B cell (primary cell): ENCODE measurements around the gene JARID2. TPM values are rescaled to one million over a fixed set of nuclear protein-coding genes. Genes with fewer than 3 reads are reported as not detected.

Experiments used
- ATAC-seq: fragments of 200-7000 bp; cut with Tn5 transposase; one replicate; pipeline ENCODE4 v1.10.0; 2021; ENCODE audit warnings: low read depth, mild to moderate bottlenecking, moderate number of reproducible peaks, moderate library complexity
- CTCF ChIA-PET: fragments of 350-600 bp; sonication (Branson Sonifier 250); formaldehyde crosslinking; loops from one replicate; lab custom pipeline; 2021; ENCODE audit warnings: antibody characterized with exemption, inconsistent platforms; lab: Charles Lee
- POLR2A ChIA-PET: fragments of 350-600 bp; sonication (Branson Sonifier 250); formaldehyde crosslinking; loops from one replicate; lab custom pipeline; 2021; ENCODE audit warnings: antibody characterized with exemption; lab: Charles Lee
- DNase-seq: peaks from one replicate; pipeline ENCODE4 v3.0.0; 2013
- H2AFZ ChIP-seq: 2 replicates; pipeline ENCODE4 v1.6.1; 2012; ENCODE audit warnings: mild to moderate bottlenecking, low read depth, low read length; ENCODE audit not compliant: insufficient read depth, poor library complexity, severe bottlenecking
- H3K27ac ChIP-seq, 2 donors: 1 replicate in 1 of 2; 2 replicates in 1 of 2; pipeline ENCODE4 v1.5.1; 2012 to 2013; ENCODE audit warnings: low read length in 2 of 2, mild to moderate bottlenecking in 2 of 2, moderate library complexity in 1 of 2
- H3K27me3 ChIP-seq, 4 experiments: fragments of 200-600 bp in 1 of 4; sonication (generic) in 1 of 4; replicated peaks in 1 of 4; 1 replicate in 2 of 4; 2 replicates in 2 of 4; pipeline versions ENCODE4 v1.6.1 to v1.7.0; 2013 to 2016; ENCODE audit warnings: low read length in 3 of 4, mild to moderate bottlenecking in 2 of 4, mixed read lengths in 1 of 4, moderate library complexity in 1 of 4; ENCODE audit not compliant: insufficient read depth in 4 of 4, control insufficient read depth in 3 of 4; ENCODE audit errors: control extremely low read depth in 1 of 4
- H3K36me3 ChIP-seq, 2 experiments: replicated peaks in 1 of 2; 1 replicate in 1 of 2; 2 replicates in 1 of 2; pipeline versions ENCODE4 v1.6.1 to v1.7.1; 2013; ENCODE audit warnings: low read length in 1 of 2; ENCODE audit not compliant: insufficient read depth in 2 of 2, control insufficient read depth in 1 of 2; ENCODE audit errors: control extremely low read depth in 1 of 2, extremely low read depth in 1 of 2
- H3K4me1 ChIP-seq, 2 donors: fragments of 200-600 bp in 1 of 2; sonication (generic) in 1 of 2; 1 replicate in 1 of 2; 2 replicates in 1 of 2; pipeline versions ENCODE4 v1.5.1 to v1.6.1; 2013 to 2017; ENCODE audit warnings: low read length in 2 of 2; ENCODE audit not compliant: control insufficient read depth in 2 of 2, insufficient read depth in 2 of 2
- H3K4me2 ChIP-seq: replicated peaks from 2 replicates; pipeline ENCODE3; 2012; ENCODE audit warnings: mild to moderate bottlenecking, low read depth, low read length; ENCODE audit not compliant: poor library complexity, severe bottlenecking
- H3K4me3 ChIP-seq, 5 experiments: fragments of 200-600 bp in 1 of 5; sonication (generic) in 1 of 5; 1 replicate in 3 of 5; 2 replicates in 2 of 5; pipeline versions ENCODE4 v1.5.1 to v1.7.0; 2011 to 2016; ENCODE audit warnings: low read length in 4 of 5, mild to moderate bottlenecking in 4 of 5, low read depth in 2 of 5, control low read depth in 1 of 5, moderate library complexity in 1 of 5; ENCODE audit not compliant: insufficient read depth in 1 of 5; ENCODE audit errors: control extremely low read depth in 1 of 5, extremely low read depth in 1 of 5
- H3K79me2 ChIP-seq: fragments of 200-600 bp; sonication (generic); one replicate; pipeline ENCODE4 v1.6.0; 2016; ENCODE audit warnings: low read length; ENCODE audit not compliant: control insufficient read depth, insufficient read depth
- H3K9ac ChIP-seq: fragments of 200-600 bp; sonication (generic); 2 replicates; pipeline ENCODE4 v1.6.1; 2017; ENCODE audit warnings: mild to moderate bottlenecking, low read length, moderate library complexity
- H3K9me3 ChIP-seq, 3 donors: one replicate each; pipeline versions ENCODE4 v1.6.1 to v1.7.1; 2013; ENCODE audit warnings: low read length in 2 of 3; ENCODE audit not compliant: control insufficient read depth in 2 of 3, insufficient read depth in 1 of 3; ENCODE audit errors: control extremely low read depth in 1 of 3
- H4K20me1 ChIP-seq: 2 replicates; pipeline ENCODE4 v1.6.0; 2012; ENCODE audit warnings: mild to moderate bottlenecking, low read length; ENCODE audit not compliant: insufficient read depth, control insufficient read depth, poor library complexity, severe bottlenecking
- H3K27ac Mint-ChIP-seq: one replicate; pipeline ENCODE4 v1.8.0; 2021; ENCODE audit warnings: mixed read lengths
- H3K27me3 Mint-ChIP-seq: one replicate; pipeline ENCODE4 v1.8.0; 2021; ENCODE audit warnings: mixed read lengths
- H3K4me1 Mint-ChIP-seq: one replicate; pipeline ENCODE4 v1.8.0; 2021; ENCODE audit warnings: mixed read lengths
- H3K4me3 Mint-ChIP-seq: one replicate; pipeline ENCODE4 v1.8.0; 2021; ENCODE audit warnings: mixed read lengths
- H3K9me3 Mint-ChIP-seq: one replicate; pipeline ENCODE4 v1.8.0; 2022; ENCODE audit warnings: mixed read lengths; ENCODE audit not compliant: insufficient read depth
- EZH2 ChIP-seq: IDR thresholded peaks from 2 replicates; pipeline ENCODE4 v1.6.1; 2012; ENCODE audit warnings: borderline replicate concordance, low read depth, mild to moderate bottlenecking, moderate library complexity, low read length; ENCODE audit not compliant: insufficient read depth, poor library complexity, severe bottlenecking
- WGBS: methylation state at CpG from one replicate; pipeline ENCODE4 v1.1.5; 2013; ENCODE audit warnings: missing lambda C conversion rate; ENCODE audit not compliant: insufficient coverage; 5-methylcytosine and 5-hydroxymethylcytosine counted together
- intact Hi-C: fragments of 100-400 bp; cut with micrococcal nuclease; formaldehyde crosslinking; loops from one replicate; pipeline ENCODE4 v1.10.0; 2022
- polyA plus RNA-seq: library from polyadenylated mRNA; depleted of rRNA; stranded (reverse); fragments of >200 nt; gene quantifications from 2 replicates; pipeline ENCODE4 v1.2.3, GENCODE V29; 2012
- total RNA-seq, 2 donors: library from RNA; stranded (reverse); fragments of 120-200 nt in 1 of 2; gene quantifications; 1 replicate in 1 of 2; 2 replicates in 1 of 2; pipeline versions ENCODE4 v1.2.3 to v1.2.4, GENCODE V29; 2013 to 2022
- TF ChIP-seq, protein P1 (sequence below): fragments of 200-600 bp; IDR thresholded peaks from one replicate; pipeline ENCODE4 v1.8.0; 2022; ENCODE audit warnings: antibody characterized with exemption, mild to moderate bottlenecking

The JARID2 gene
- total and polyA plus RNA-seq, 2 donors (not counting 1 experiment from before 2014, with no cell fraction given), result 11.0 to 58.1 TPM

- H3K27ac Mint-ChIP-seq, result no peak overlapping the region
- no peaks in the 10 kb centered on the region for H3K27me3 Mint-ChIP-seq
- no peaks in the 10 kb centered on the region for H3K9me3 Mint-ChIP-seq
- Histone ChIP-seq H3K79me2 (peaks cover 99% of the 10 kb centered on the region), H4K20me1 (peaks cover 95% of the 10 kb centered on the region), H3K4me1 (peaks cover 19 to 29% of the 10 kb centered on the region in 2 donors), H3K9ac (no peak overlapping the region), H3K9me3 (no peaks in the 10 kb centered on the region), H3K4me3 (no peak overlapping the region), H3K27ac (no peak overlapping the region), H2AFZ (no peak overlapping the region), H3K36me3 (peaks cover 0 to 17% of the 10 kb centered on the region in 2 experiments), H3K4me2 (no peak overlapping the region), H3K27me3 (no peaks in the 10 kb centered on the region)
- DNase-seq (no peak), ATAC-seq (no peak)
- no peak for TF ChIP-seq EZH2
- TF ChIP-seq, protein P1, sequence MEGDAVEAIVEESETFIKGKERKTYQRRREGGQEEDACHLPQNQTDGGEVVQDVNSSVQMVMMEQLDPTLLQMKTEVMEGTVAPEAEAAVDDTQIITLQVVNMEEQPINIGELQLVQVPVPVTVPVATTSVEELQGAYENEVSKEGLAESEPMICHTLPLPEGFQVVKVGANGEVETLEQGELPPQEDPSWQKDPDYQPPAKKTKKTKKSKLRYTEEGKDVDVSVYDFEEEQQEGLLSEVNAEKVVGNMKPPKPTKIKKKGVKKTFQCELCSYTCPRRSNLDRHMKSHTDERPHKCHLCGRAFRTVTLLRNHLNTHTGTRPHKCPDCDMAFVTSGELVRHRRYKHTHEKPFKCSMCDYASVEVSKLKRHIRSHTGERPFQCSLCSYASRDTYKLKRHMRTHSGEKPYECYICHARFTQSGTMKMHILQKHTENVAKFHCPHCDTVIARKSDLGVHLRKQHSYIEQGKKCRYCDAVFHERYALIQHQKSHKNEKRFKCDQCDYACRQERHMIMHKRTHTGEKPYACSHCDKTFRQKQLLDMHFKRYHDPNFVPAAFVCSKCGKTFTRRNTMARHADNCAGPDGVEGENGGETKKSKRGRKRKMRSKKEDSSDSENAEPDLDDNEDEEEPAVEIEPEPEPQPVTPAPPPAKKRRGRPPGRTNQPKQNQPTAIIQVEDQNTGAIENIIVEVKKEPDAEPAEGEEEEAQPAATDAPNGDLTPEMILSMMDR, result no peak
- intact Hi-C loops, result no loop called here
- POLR2A ChIA-PET, result no interaction called here
- CTCF ChIA-PET, result interaction anchor here (1.3 to 2.1 kb wide), 2 partner anchors 11 to 15 kb away, joined by 3 to 6 read pairs; no protein-coding TSS in a partner anchor
- WGBS, result 100% methylated on average over 4 of the region's 4 CpGs
- H3K4me3 Mint-ChIP-seq, result no peak overlapping the region
- H3K4me1 Mint-ChIP-seq, result peaks cover 53% of the 10 kb centered on the region
Measured at GRCh38 chr6:15378866-15379265, 133.0 kb downstream of the JARID2 start.

DNA sequence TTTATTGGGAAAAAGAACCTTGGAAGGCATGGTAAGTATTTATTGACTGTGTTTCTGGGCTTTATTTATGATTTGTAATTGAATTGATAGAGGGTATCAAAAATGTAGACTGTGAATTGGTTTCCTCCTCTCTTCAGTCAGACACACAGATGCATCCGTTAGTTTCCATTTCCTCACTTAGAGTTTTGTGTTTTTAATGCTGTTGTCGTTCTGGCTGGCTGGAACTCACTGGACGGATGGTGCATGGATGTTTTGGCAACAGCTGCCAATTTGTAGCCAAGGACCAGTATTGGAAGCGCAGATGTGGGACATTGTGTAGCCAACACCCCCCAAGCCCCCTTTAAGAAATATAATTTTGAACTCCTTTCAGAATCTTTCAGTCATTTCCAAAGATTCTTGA, 134.5 kb downstream of the JARID2 start:
- Histone ChIP-seq H3K9ac (no peak overlapping the region), H4K20me1 (peaks cover 94% of the 10 kb centered on the region), H3K4me2 (peak overlapping the region; percentile 10), H3K79me2 (peaks cover 97% of the 10 kb centered on the region), H3K4me3 (no peak overlapping the region), H3K36me3 (peaks cover 0 to 4% of the 10 kb centered on the region in 2 experiments), H3K27me3 (no peaks in the 10 kb centered on the region), H3K27ac (no peak overlapping the region), H3K9me3 (no peaks in the 10 kb centered on the region), H3K4me1 (peaks cover 30 to 37% of the 10 kb centered on the region in 2 donors), H2AFZ (no peak overlapping the region)
- TF ChIP-seq EZH2, result no peak
- TF ChIP-seq, protein P1, result no peak
- ChIA-PET CTCF (interaction anchor here (2.1 kb wide), 1 partner anchor 10 kb away, joined by 6 read pairs; no protein-coding TSS in a partner anchor), POLR2A (interaction anchor here (0.7 kb wide), 1 partner anchor 1155 kb away, joined by 3 read pairs; no protein-coding TSS in a partner anchor)
- Mint-ChIP-seq H3K27ac (peak overlapping the region; percentile 38), H3K4me1 (peaks cover 62% of the 10 kb centered on the region), H3K9me3 (no peaks in the 10 kb centered on the region), H3K4me3 (no peak overlapping the region), H3K27me3 (no peaks in the 10 kb centered on the region)
- WGBS, result 92% methylated on average over 2 of the region's 4 CpGs
- DNase-seq (no peak), ATAC-seq (no peak)
- intact Hi-C loops, result no loop called here
